NCI-H2227 (cell line): ENCODE data around the gene SPTSSB.

Experiments
- DNase-seq: peaks from one replicate; lab custom pipeline; 2025; ENCODE audit not compliant: unreplicated experiment; lab: John Stamatoyannopoulos, UW

SPTSSB gene

GRCh38 chr3:161342629-161343028 is 28.7 kb downstream of the SPTSSB start:
- DNase-seq: no peak

- no peak for DNase-seq
Measured at GRCh38 chr3:161339517-161340500, 31.5 kb downstream of the SPTSSB start.

DNA sequence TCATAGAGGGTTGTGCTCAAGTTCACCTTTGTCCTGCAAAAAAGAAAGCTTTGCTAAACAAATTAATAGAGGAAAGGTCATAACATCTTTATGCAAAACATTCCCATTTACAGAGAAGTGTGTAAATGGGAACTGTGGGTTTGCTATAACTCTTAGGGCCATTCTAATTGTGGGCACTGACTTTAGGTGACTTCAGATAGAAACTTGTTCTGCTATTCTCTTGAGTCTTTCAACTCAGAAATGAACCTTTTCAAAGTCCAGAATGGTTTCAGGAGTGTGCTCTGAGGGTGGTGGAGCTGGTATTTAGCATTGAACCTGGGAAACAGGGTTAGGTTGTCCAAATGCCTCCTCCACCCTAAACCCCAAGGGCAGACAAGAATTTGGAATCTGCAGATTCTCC is 34.0 kb downstream of the SPTSSB start:
- no peak for DNase-seq

DNA sequence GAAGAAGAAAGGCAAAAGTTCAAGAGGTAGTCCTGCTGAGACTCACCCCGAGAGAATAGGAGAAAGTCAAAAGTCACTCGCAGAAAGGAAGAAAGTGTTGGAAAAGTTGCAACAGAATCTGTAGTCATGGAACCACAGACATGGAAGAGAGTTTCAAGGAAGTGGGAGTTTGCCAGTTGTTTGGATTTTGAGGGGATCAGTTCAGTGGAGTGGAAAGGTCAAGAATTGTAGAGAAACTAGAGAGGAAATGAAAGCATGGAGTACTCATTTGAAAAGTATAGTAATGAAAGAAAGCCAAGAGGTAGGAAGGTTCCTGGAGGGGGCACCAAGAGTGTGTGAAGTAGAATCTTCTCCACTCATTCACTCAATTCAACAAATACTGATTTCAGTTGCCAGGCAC is 34.7 kb downstream of the SPTSSB start:
- DNase-seq: no peak

- no peak for DNase-seq
Measured at GRCh38 chr3:161333696-161334095, 37.6 kb downstream of the SPTSSB start.

- DNase-seq: no peak
Measured at GRCh38 chr3:161332792-161333191, 38.5 kb downstream of the SPTSSB start.

DNA sequence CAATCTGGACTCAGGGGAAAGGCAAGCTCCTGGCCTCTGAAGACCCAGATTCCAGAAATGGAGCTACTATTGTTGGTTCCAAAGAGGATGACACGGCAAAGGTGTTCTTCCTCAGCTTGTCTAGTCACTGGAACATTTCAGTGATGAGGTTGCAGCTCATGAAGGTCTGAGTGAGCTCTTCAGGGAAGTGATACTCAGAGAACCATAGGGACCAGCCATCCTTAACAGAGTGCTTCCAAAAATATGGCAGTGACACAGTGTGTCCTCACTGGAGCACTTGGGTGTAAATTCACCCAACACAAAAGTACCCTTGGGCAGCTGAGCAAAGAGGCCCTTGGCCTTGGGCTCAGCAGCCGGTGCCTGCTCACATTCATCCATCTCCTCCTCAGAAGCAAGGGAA is 46.3 kb downstream of the SPTSSB start:
- no peak for DNase-seq

- no peak for DNase-seq
Measured at GRCh38 chr3:161323926-161324621, 47.2 kb downstream of the SPTSSB start.

DNA sequence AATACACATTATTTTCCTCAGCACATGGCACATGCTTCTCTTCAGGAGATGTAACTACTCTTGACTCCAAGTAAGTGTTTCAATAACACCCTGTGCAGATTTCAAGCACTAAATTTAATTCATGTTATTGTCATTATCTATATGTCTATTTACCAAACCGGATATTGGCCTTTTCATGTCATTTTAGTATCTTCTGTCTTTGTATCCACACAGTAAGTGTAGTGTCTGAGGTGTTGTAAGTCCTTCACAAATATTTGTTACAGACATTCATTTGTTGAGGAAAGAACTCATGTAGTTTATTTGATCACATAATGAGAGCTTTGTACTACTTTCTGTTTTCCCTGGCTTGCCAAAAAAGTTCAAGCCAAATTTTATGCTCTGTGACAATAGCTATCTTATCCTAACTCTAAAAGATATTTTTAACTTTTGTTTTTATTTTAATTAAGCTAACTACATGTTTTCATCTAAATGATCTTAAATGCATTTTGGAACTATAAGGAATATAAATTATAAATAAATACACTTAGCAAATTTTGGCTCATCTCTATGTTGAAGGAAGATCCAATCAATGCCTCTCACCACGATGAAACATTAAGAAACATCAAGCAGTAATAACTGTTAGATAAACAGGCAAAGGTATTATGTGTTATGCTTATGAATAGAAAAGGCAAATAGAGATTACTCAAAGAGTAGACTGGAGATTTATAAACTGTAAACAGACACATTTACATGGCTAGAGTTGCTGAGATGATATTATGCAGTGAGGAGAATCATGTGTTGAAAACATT is 48.3 kb downstream of the SPTSSB start:
- DNase-seq: no peak

DNA sequence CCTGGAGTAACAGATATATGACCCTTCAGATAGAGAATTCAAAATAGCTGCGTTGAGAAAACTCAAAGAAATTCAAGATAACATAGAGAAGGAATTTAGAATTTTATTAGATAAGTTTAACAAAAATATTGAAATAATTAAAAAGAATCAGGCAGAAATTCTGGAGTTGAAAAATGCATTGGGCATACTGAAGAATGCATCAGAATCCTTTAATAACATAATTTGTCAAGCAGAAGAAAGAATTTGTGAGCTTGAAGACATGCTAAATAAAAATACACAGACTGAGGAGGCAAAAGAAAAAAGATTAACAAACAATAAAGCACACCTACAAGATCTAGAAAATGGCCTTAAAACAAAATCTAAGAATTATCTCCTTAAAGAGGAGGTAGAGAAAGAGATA is 50.5 kb downstream of the SPTSSB start:
- DNase-seq: no peak

- DNase-seq: no peak
Measured at GRCh38 chr3:161319867-161320266, 51.5 kb downstream of the SPTSSB start.

- no peak for DNase-seq
Measured at GRCh38 chr3:161317077-161317476, 54.2 kb downstream of the SPTSSB start.

- DNase-seq: no peak
Measured at GRCh38 chr3:161316006-161316689, 55.2 kb downstream of the SPTSSB start.

- no peak for DNase-seq
Measured at GRCh38 chr3:161314836-161315395, 56.4 kb downstream of the SPTSSB start.

DNA sequence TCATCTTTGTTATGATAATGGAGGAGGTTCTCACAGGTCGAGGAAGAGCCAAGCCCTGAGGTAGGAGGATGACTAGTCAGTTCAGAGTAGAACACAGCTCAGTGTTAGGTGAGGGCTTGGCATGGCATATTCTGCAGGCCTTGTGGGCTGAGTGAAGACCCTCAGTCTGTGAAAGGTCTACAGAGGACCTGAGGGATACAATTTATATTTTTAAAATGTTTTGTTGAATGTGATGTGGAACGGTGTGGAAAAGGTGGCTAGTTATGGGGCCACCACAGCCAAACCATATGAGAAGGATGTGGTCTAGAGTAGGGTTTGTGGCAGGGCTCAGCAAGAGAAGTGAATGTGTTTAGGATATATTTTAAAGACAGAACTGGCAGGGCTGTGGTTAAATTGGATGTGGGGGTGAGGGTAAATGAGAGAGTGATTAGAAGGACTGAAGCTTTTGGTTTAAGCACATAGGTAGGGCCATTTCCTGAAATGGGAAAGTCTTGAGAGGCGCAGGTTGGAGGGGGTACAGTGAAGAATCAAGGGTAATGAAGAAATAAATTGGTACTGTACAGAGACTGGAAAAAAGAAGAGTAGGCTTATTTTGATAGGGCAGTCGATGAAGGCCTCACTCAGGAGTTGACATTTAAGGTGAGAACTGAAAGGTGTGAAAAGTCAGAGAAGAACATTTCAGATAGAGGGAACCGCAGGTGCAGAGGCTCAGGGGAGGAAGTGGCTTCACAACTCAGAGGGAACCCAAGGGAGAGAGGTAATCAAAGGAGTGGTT is 60.5 kb downstream of the SPTSSB start:
- DNase-seq: no peak

- DNase-seq: no peak
Measured at GRCh38 chr3:161305095-161305991, 66.0 kb downstream of the SPTSSB start.

DNA sequence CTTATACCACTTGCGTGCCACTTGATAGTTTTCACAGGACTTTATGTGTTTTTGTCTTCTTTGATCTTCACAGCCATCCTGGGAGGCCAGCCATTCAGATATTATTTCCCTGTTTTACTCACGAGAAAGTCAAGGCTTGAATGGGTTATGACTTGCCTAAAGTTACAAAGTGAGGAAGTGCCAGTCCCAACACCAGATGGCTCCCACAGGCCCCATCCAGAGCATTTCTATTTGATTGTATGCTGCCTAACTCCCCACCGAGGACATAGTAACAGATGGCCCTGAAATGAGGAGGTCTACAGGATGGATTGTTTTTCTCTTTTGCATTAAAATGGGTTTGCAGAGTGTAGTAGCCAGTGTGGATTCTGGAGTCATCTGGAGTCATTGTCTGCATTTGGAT is 74.5 kb downstream of the SPTSSB start:
- DNase-seq: no peak

DNA sequence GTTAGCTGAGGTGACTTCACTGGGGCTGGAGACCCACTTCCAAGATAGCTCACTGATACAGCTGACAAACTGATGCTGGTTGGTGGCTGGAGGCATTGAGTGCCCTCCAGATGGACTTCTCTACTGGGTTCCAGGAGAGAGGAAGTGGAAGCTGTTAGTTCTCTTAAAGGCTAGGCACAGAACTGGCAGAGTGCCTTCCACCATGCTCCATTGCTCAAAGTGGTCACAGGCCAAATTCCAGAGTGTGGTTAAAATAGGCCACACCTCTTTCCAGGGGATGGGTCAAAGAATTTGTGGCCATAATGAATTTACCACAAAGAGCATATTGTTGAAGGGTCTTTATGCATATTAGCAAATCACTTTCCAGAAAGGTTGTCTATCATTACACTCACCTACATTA is 76.0 kb downstream of the SPTSSB start:
- DNase-seq: no peak
